ENCODE measurements around the gene DEFB131A. TPM values are rescaled to one million over a fixed set of nuclear protein-coding genes. Genes with fewer than 3 reads are reported as not detected.
A peak's percentile ranks its signal among the peaks of the same experiment; 100 is the strongest.
"Not testable (repeated sequence)": the region's sequence is repeated elsewhere in the genome, so short reads cannot be mapped to it uniquely, and the experiment has no call there.

DEFB131A gene
- polyA plus RNA-seq, 1 donor: not detected

DNA sequence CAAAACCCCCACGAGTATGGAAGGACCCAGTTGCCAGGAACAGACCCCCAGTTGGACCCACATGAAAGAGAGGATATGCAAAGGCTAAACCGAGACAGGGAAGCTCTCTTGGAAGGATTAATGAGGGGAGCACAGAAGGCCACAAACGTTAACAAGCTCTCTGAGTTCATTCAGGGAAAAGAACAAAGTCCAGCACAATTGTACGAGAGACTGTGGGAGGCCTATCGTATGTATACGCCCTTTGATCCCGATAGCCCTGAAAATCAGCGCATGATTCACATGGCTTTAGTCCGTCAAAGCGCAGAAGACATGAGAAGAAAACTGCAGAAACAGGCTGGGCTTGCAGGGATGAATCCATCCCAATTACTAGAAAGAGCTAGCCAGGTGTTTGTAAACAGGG, 8.0 kb downstream of the DEFB131A start:
- H3K27me3 ChIP-seq (ENCODE audit: control insufficient read depth, insufficient read depth, low read length); H3K36me3 ChIP-seq (ENCODE audit: control insufficient read depth, insufficient read depth, low read length); H3K4me3 ChIP-seq (ENCODE audit: low read length); H3K9me3 ChIP-seq (ENCODE audit: control insufficient read depth, low read depth, low read length): not testable (repeated sequence)
- DNase-seq: peak; percentile 73 to 90
- H3K27ac ChIP-seq (ENCODE audit: low read length): peak overlapping the region; percentile 66
- WGBS (ENCODE audit: insufficient coverage, low lambda C conversion rate): no CpG with 5 or more reads among the region's 10 CpGs
- H3K4me1 ChIP-seq (ENCODE audit: control insufficient read depth, insufficient read depth, low read length): peaks cover 17% of the 10 kb centered on the region

DNA sequence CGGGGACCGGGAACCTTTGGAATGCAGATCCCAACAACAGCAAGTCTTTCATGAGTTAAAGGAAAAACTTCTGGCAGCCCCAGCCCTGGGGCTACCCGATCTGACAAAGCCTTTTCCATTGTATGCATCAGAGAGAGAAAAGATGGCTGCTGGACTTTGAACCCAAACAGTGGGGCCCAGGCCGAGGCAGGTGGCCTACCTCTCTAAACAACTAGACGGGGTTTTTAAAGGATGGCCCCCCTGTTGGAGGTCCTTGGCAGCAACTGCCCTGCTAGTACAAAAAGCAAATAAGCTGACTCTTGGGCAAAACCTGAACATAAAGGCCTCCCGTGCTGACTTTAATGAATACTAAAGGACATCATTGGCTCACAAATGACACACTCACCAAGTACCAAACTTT, 10.1 kb downstream of the DEFB131A start:
- not testable (repeated sequence) for H3K27ac ChIP-seq (ENCODE audit: low read length); H3K36me3 ChIP-seq (ENCODE audit: control insufficient read depth, insufficient read depth, low read length); H3K27me3 ChIP-seq (ENCODE audit: control insufficient read depth, insufficient read depth, low read length); H3K4me3 ChIP-seq (ENCODE audit: low read length); H3K9me3 ChIP-seq (ENCODE audit: control insufficient read depth, low read depth, low read length)
- no CpG with 5 or more reads among the region's 6 CpGs for WGBS (ENCODE audit: insufficient coverage, low lambda C conversion rate)
- DNase-seq: peak; percentile 5 to 27
- peaks cover 17% of the 10 kb centered on the region for H3K4me1 ChIP-seq (ENCODE audit: control insufficient read depth, insufficient read depth, low read length)

DNA sequence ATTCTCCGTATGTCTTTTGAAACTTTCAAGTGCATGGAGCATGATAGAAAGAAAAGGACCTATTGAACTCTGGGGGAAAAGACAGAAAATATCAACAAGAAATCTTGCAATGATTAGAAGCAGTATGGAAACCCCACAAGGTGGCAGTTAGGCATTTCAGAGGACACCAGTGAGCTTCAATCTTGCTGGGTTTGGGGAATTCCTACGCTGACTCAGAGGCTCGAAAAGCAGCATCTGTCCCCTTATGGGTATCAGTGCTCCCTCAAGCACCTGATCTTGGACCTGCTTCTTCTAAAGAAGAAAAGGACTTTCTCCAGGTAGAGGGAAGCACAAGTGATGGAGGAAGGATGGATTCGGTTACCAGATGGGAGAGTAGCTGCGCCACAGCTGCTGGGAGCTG, 10.8 kb downstream of the DEFB131A start:
- not testable (repeated sequence) for DNase-seq; H3K9me3 ChIP-seq (ENCODE audit: control insufficient read depth, low read depth, low read length); H3K4me3 ChIP-seq (ENCODE audit: low read length); H3K27me3 ChIP-seq (ENCODE audit: control insufficient read depth, insufficient read depth, low read length); H3K27ac ChIP-seq (ENCODE audit: low read length); H3K36me3 ChIP-seq (ENCODE audit: control insufficient read depth, insufficient read depth, low read length)
- peaks cover 17% of the 10 kb centered on the region for H3K4me1 ChIP-seq (ENCODE audit: control insufficient read depth, insufficient read depth, low read length)
- WGBS (ENCODE audit: insufficient coverage, low lambda C conversion rate): 100% methylated on average over 1 of the region's 5 CpGs

DNA sequence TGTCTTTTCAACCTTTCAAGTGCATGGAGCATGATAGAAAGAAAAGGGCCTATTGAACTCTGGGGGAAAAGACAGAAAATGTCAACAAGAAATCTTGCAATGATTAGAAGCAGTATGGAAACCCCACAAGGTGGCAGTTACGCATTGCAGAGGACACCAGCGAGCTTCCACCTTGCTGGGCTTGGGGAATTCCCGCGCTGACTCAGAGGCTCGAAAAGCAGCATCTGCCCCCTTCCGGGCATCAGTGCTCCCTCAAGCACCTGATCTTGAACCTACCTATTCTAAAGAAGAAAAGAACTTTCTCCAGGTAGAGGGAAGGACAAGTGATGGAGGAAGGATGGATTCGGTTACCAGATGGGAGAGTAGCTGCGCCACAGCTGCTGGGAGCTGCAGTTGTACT, 35.3 kb downstream of the DEFB131A start:
- H3K9me3 ChIP-seq (ENCODE audit: control insufficient read depth, low read depth, low read length); H3K27me3 ChIP-seq (ENCODE audit: control insufficient read depth, insufficient read depth, low read length); H3K36me3 ChIP-seq (ENCODE audit: control insufficient read depth, insufficient read depth, low read length); H3K4me1 ChIP-seq (ENCODE audit: control insufficient read depth, insufficient read depth, low read length); H3K4me3 ChIP-seq (ENCODE audit: low read length); DNase-seq; H3K27ac ChIP-seq (ENCODE audit: low read length): not testable (repeated sequence)
- WGBS (ENCODE audit: insufficient coverage, low lambda C conversion rate): no CpG with 5 or more reads among the region's 8 CpGs

DNA sequence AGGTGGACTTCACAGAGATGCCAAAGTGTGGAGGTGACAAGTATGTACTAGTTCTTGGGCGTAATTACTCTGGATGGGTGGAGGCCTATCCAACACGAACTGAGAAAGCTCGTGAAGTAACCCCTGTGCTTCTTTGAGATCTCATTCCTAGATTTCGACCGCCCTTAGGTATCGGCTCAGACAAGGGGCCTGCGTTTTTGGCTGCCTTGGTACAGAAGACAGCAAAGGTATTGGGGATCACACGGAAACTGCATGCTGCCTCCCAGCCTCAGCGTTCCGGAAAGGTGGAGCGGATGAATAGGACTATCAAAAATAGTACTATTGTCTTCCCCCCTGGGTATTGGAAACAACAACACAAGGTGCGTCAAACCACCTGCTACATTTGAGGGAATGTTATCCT, 35.9 kb downstream of the DEFB131A start:
- DNase-seq; H3K9me3 ChIP-seq (ENCODE audit: control insufficient read depth, low read depth, low read length); H3K27ac ChIP-seq (ENCODE audit: low read length); H3K36me3 ChIP-seq (ENCODE audit: control insufficient read depth, insufficient read depth, low read length); H3K4me1 ChIP-seq (ENCODE audit: control insufficient read depth, insufficient read depth, low read length); H3K4me3 ChIP-seq (ENCODE audit: low read length); H3K27me3 ChIP-seq (ENCODE audit: control insufficient read depth, insufficient read depth, low read length): not testable (repeated sequence)
- no CpG with 5 or more reads among the region's 12 CpGs for WGBS (ENCODE audit: insufficient coverage, low lambda C conversion rate)

DNA sequence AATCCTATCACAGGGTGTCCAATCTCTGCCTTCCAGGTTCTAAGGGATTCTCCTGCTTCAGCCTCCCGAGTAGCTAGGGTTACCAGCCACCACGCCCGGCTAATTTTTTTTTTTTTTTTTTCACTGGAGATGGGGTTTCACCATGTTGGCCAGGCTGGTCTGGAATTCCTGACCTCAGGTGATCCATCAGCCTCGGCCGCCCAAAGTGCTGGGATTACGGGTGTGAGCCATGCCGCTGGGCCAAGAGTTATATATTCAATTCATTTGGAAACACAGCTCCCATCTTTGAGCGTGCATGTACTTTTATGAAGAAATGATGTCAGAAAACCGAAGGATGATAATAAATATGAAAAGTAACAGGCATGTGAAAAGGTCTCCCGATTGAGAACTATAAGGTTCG, 38.7 kb downstream of the DEFB131A start:
- WGBS (ENCODE audit: insufficient coverage, low lambda C conversion rate): no CpG with 5 or more reads among the region's 11 CpGs
- H3K9me3 ChIP-seq (ENCODE audit: control insufficient read depth, low read depth, low read length); H3K27ac ChIP-seq (ENCODE audit: low read length); H3K4me3 ChIP-seq (ENCODE audit: low read length); DNase-seq; H3K27me3 ChIP-seq (ENCODE audit: control insufficient read depth, insufficient read depth, low read length); H3K4me1 ChIP-seq (ENCODE audit: control insufficient read depth, insufficient read depth, low read length); H3K36me3 ChIP-seq (ENCODE audit: control insufficient read depth, insufficient read depth, low read length): not testable (repeated sequence)

DNA sequence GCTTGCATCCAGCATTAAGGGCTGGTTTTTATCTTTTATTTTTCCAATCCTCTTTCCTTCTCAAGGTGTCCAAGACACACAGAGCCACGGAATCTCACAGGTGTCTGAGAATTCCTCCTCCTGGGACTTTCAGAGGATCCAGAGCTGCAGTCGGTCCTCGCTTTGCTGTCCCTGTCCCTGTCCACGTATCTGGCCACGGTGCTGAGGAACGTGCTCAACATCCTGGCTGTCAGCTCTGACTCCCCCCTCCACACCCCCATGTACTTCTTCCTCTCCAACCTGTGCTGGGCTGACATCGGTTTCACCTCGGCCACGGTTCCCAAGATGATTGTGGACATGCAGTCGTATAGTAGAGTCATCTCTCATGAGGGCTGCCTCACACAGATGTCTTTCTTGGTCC, 39.5 kb downstream of the DEFB131A start:
- not testable (repeated sequence) for H3K27ac ChIP-seq (ENCODE audit: low read length); DNase-seq; H3K4me1 ChIP-seq (ENCODE audit: control insufficient read depth, insufficient read depth, low read length); H3K36me3 ChIP-seq (ENCODE audit: control insufficient read depth, insufficient read depth, low read length); H3K27me3 ChIP-seq (ENCODE audit: control insufficient read depth, insufficient read depth, low read length); H3K4me3 ChIP-seq (ENCODE audit: low read length); H3K9me3 ChIP-seq (ENCODE audit: control insufficient read depth, low read depth, low read length)
- no CpG with 5 or more reads among the region's 10 CpGs for WGBS (ENCODE audit: insufficient coverage, low lambda C conversion rate)

DNA sequence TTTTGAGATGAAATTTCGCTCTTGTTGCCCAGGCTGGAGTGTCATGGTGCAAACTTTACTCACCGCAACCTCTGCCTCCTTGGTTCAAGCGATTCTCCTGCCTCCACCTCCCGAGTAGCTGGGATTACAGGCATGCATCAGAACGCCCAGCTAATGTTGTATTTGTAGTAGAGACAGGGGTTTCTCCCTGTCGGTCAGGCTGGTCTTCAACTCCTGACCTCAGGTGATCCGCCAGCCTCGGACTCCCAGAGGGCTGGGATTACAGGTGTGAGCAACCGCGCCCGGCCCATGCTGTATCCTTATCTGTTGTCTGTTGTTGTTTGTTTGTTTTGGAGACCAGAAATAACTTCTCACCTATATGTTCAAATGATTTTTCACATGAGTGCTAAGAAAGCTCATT, 42.7 kb downstream of the DEFB131A start:
- not testable (repeated sequence) for H3K9me3 ChIP-seq (ENCODE audit: control insufficient read depth, low read depth, low read length); H3K27me3 ChIP-seq (ENCODE audit: control insufficient read depth, insufficient read depth, low read length); H3K36me3 ChIP-seq (ENCODE audit: control insufficient read depth, insufficient read depth, low read length); H3K27ac ChIP-seq (ENCODE audit: low read length); H3K4me3 ChIP-seq (ENCODE audit: low read length); DNase-seq; H3K4me1 ChIP-seq (ENCODE audit: control insufficient read depth, insufficient read depth, low read length)
- 0% methylated on average over 1 of the region's 11 CpGs for WGBS (ENCODE audit: insufficient coverage, low lambda C conversion rate)

DNA sequence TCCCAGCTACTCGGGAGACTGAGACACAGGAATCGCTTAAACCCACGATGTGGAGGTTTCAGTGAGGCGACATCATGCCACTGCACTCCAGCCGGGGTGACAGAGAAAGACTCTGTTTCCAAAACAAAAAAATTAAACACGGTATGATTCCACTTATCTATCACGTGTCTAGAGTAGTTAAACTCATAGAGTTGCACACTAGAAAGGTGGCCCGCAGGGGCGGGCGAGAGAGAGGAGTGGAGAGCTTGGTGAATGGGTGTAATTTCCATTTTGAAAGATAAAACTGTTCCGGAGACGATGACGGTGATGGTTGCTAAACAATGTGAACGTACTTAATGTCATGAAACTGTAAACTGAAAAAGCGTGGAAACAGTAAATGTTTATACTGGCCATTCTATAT, 44.6 kb downstream of the DEFB131A start:
- H3K9me3 ChIP-seq (ENCODE audit: control insufficient read depth, low read depth, low read length): not testable (repeated sequence)

DNA sequence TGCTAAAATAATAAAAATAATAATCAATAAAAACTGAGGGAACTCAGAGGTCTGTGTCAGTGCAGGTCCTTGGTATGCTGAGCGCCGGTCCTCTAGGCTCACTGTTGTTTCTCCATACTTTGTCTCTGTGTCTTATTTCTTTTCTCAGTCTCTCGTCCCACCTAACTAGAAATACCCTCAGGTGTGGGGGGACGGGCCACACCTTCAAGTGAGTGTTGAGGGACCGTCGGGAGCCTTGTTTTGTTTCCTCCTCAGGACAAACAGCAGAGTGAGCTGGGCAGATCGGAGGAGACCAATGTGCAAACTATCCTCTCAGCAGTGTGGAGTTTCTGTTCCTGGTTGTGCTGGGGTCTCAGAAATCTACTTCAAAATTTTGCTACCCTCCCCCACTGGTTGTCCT, 46.3 kb downstream of the DEFB131A start:
- no CpG with 5 or more reads among the region's 7 CpGs for WGBS (ENCODE audit: insufficient coverage, low lambda C conversion rate)
- H3K9me3 ChIP-seq (ENCODE audit: control insufficient read depth, low read depth, low read length); H3K27ac ChIP-seq (ENCODE audit: low read length); H3K27me3 ChIP-seq (ENCODE audit: control insufficient read depth, insufficient read depth, low read length); H3K4me1 ChIP-seq (ENCODE audit: control insufficient read depth, insufficient read depth, low read length); H3K36me3 ChIP-seq (ENCODE audit: control insufficient read depth, insufficient read depth, low read length); DNase-seq; H3K4me3 ChIP-seq (ENCODE audit: low read length): not testable (repeated sequence)

More for the DNA sequence above, 44.6 kb downstream of the DEFB131A start:
- H3K4me1 ChIP-seq (ENCODE audit: control insufficient read depth, insufficient read depth, low read length); H3K4me3 ChIP-seq (ENCODE audit: low read length); H3K36me3 ChIP-seq (ENCODE audit: control insufficient read depth, insufficient read depth, low read length); H3K27ac ChIP-seq (ENCODE audit: low read length); H3K27me3 ChIP-seq (ENCODE audit: control insufficient read depth, insufficient read depth, low read length); DNase-seq: not testable (repeated sequence)
- no CpG with 5 or more reads among the region's 15 CpGs for WGBS (ENCODE audit: insufficient coverage, low lambda C conversion rate)

DNA sequence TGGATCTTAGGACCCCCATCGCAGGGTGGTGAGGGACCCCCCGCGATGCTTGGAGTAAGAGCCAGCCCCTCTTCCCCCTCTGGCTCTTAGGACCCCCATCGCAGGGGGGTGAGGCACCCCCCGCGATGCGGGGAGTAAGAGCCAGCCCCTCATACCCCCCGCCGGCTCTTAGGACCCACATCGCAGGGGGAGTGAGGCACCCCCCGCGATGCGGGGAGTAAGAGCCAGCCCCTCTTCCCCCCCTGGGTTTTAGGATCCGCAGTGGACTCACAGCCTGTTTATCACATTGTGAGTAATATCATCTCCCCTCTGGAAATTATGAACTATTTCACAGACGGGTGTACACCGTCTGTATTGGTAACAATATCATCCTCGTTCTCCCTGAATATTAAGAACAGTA, 46.8 kb downstream of the DEFB131A start:
- no CpG with 5 or more reads among the region's 17 CpGs for WGBS (ENCODE audit: insufficient coverage, low lambda C conversion rate)
- not testable (repeated sequence) for H3K36me3 ChIP-seq (ENCODE audit: control insufficient read depth, insufficient read depth, low read length); H3K27ac ChIP-seq (ENCODE audit: low read length); H3K4me1 ChIP-seq (ENCODE audit: control insufficient read depth, insufficient read depth, low read length); H3K27me3 ChIP-seq (ENCODE audit: control insufficient read depth, insufficient read depth, low read length); DNase-seq; H3K4me3 ChIP-seq (ENCODE audit: low read length); H3K9me3 ChIP-seq (ENCODE audit: control insufficient read depth, low read depth, low read length)
